BE2C (cell line): ENCODE data around the gene RNF187.
A peak's percentile ranks its signal among the peaks of the same experiment; 100 is the strongest.

Experiments used
- DNase-seq: peaks from one replicate; pipeline ENCODE4 v3.0.0-alpha.2; 2020
- H3K27me3 ChIP-seq: fragments of 250-450 bp; sonication (Bioruptor Pico); 2 replicates; pipeline ENCODE4 v1.5.1; 2020; ENCODE audit warnings: mild to moderate bottlenecking
- H3K36me3 ChIP-seq: fragments of 250-450 bp; sonication (Bioruptor Pico); 2 replicates; pipeline ENCODE4 v1.5.1; 2020; ENCODE audit warnings: mild to moderate bottlenecking
- H3K4me1 ChIP-seq: fragments of 250-450 bp; sonication (Bioruptor Pico); 2 replicates; pipeline ENCODE4 v1.5.1; 2020
- H3K4me3 ChIP-seq: 2 replicates; pipeline ENCODE4 v1.5.1; 2011; ENCODE audit warnings: low read depth, low read length
- H3K9me3 ChIP-seq: fragments of 250-450 bp; sonication (Bioruptor Pico); 2 replicates; pipeline ENCODE4 v1.5.1; 2020
- TF ChIP-seq, protein P1 (sequence below): IDR thresholded peaks from 2 replicates; pipeline ENCODE4 v1.5.1; 2012; ENCODE audit warnings: mild to moderate bottlenecking, low read depth, low read length

RNF187 gene

DNA sequence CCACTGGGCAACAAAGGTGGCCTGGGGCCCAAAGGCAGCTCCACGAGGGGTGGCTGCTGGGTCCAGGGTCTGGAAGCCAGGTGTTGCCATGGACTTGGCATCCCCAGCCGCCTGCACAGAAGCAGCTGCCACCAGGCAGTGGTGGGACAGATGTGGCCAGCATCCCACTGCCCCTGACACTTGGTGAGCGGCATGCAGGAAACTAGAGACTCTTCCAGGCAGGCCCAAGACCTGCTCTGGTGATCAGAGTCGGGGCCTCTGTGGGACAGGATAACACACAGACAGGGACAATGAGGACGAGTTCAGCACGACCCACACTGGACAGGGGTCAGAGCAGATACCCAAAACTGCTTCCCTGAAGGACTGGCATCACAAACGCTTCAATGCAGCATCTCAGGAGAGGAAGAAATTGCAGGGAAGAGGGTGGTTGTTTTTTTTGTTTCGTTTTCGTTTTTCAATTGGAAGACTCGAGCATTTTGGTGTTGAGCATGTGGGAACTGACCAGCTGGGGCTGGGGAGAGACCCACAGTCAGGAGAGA, 34.1 kb upstream of the RNF187 start:
- TF ChIP-seq, protein P1, sequence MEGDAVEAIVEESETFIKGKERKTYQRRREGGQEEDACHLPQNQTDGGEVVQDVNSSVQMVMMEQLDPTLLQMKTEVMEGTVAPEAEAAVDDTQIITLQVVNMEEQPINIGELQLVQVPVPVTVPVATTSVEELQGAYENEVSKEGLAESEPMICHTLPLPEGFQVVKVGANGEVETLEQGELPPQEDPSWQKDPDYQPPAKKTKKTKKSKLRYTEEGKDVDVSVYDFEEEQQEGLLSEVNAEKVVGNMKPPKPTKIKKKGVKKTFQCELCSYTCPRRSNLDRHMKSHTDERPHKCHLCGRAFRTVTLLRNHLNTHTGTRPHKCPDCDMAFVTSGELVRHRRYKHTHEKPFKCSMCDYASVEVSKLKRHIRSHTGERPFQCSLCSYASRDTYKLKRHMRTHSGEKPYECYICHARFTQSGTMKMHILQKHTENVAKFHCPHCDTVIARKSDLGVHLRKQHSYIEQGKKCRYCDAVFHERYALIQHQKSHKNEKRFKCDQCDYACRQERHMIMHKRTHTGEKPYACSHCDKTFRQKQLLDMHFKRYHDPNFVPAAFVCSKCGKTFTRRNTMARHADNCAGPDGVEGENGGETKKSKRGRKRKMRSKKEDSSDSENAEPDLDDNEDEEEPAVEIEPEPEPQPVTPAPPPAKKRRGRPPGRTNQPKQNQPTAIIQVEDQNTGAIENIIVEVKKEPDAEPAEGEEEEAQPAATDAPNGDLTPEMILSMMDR: no peak
- no peaks in the 10 kb centered on the region for H3K27me3 ChIP-seq
- no peaks in the 10 kb centered on the region for H3K4me1 ChIP-seq
- DNase-seq: no peak
- H3K4me3 ChIP-seq: no peak overlapping the region
- no peaks in the 10 kb centered on the region for H3K9me3 ChIP-seq
- peaks cover 8% of the 10 kb centered on the region for H3K36me3 ChIP-seq

DNA sequence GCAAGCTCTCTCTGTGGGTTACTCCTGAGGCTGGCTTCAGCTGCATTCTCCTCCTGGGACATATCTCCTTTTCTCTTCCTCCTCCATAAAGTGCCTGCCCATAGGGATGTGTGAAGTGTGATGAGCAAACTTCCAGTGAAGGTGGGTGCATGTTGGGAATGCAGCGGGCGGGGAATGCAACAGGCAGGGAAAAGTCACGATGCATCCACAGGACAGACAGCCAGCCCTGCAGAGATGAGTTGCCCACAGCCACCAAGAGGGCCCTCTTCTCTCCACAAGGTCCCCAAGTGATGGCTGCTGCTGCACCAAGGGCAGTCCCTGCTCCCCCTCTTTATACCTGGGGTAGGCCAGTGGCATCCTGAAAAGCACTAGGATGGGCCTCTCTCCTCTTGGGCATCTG, 33.6 kb upstream of the RNF187 start:
- H3K9me3 ChIP-seq: no peaks in the 10 kb centered on the region
- TF ChIP-seq, protein P1: no peak
- DNase-seq: no peak
- no peaks in the 10 kb centered on the region for H3K27me3 ChIP-seq
- H3K4me1 ChIP-seq: no peaks in the 10 kb centered on the region
- H3K36me3 ChIP-seq: peaks cover 8% of the 10 kb centered on the region
- H3K4me3 ChIP-seq: no peak overlapping the region

DNA sequence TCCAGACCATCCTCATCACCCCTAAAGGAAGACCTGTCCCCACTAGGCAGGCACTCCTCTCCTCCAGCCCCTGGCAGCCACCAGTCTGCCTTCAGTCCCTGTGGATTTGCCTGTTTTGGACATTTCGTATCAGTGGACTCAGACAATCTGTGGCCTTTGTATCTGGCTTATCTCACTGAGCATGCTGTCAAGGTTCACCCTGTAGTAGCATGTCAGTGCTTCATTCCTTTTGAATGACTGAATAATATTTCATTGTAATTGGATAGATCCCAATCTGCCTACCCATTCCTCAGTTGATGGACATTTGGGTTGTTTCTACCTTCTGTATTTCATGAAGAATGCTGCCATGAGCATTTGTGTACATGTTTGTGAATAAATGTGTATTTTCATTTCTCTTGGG, 32.9 kb upstream of the RNF187 start:
- Histone ChIP-seq H3K9me3 (no peaks in the 10 kb centered on the region), H3K4me3 (no peak overlapping the region), H3K27me3 (no peaks in the 10 kb centered on the region), H3K36me3 (peaks cover 8% of the 10 kb centered on the region), H3K4me1 (no peaks in the 10 kb centered on the region)
- TF ChIP-seq, protein P1: no peak
- no peak for DNase-seq

DNA sequence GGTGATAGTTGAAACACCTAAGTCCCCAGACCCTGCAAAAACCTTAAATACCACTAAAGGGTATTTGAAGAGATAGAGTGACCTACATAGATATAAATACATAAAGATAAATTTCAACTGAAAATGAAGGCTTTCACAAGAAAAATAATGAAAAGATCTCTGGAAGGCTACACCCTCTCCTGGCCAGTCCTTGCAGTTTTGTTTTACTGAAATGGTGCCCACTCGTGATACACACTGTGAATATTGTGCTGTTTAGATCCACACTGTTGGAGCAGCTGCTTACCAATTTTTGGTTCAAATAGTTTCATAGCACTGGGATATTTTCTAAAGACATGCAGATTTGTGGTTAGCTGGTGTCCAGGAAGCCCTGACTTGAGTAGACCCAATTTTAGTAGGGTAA, 31.5 kb upstream of the RNF187 start:
- DNase-seq: no peak
- no peaks in the 10 kb centered on the region for H3K4me1 ChIP-seq
- no peaks in the 10 kb centered on the region for H3K9me3 ChIP-seq
- H3K4me3 ChIP-seq: peak overlapping the region; percentile 85
- no peaks in the 10 kb centered on the region for H3K27me3 ChIP-seq
- H3K36me3 ChIP-seq: peaks cover 8% of the 10 kb centered on the region
- TF ChIP-seq, protein P1: peak; percentile 35

DNA sequence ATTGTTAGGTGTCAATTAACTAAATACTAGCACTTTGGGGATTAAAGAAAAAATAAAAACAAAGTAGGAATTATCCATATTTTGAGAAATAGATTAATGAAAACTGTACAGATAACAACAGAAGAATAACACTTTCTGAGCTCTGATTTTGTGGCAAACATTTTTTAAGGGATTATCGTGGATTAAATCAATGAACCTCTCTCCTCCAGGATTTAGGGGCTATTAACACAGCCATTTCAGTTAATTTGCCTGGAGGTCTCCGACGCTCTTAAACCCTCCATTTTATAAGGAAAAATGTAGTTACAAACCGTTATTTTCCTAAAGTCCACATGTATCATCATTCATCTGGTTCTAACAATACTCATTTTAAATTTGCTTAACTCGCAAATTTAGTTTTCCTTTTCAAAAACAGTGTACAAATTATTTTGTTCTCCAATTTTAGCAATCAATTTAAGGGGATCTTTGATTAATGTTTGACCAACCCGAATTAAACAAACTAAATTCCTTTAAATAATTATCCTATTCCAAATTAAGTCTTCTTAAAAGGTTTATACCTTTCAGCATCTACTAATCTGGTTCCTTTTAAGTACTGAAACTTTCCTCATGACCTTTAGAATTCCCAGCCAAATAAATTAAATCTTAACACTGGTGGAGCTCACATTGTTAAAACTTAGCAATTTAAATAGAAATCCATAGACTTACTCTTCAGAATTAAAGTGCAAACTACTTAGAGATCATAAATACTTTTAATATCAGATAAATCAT, 30.7 kb upstream of the RNF187 start:
- no peaks in the 10 kb centered on the region for H3K27me3 ChIP-seq
- H3K4me1 ChIP-seq: no peaks in the 10 kb centered on the region
- DNase-seq: no peak
- TF ChIP-seq, protein P1: no peak
- H3K4me3 ChIP-seq: peak overlapping the region; percentile 85
- peaks cover 8% of the 10 kb centered on the region for H3K36me3 ChIP-seq
- H3K9me3 ChIP-seq: no peaks in the 10 kb centered on the region

DNA sequence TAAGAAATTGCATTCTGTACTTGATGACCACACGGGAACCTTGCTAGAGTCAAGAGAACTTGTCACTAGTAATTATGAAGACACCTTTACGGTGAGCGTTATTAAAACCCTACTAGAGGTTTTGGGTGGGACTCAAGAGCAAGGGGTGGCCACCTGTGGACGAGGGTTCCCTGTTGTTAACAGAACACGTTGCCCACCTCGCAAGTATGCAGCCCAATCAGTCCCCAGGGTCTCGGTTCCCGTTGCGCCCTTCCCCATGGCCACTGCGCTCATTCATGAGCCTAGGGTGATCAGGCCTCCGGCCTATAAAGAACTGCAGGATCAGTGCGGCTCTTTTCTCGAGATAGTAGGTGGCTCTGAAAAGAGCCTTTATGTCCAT, 30.2 kb upstream of the RNF187 start:
- no peaks in the 10 kb centered on the region for H3K27me3 ChIP-seq
- no peak for DNase-seq
- peaks cover 8% of the 10 kb centered on the region for H3K36me3 ChIP-seq
- TF ChIP-seq, protein P1: no peak
- peak overlapping the region; percentile 85 for H3K4me3 ChIP-seq
- no peaks in the 10 kb centered on the region for H3K4me1 ChIP-seq
- H3K9me3 ChIP-seq: no peaks in the 10 kb centered on the region
